Measurements from ENCODE around the gene EHD1. TPM values are rescaled to one million over a fixed set of nuclear protein-coding genes. Genes with fewer than 3 reads are reported as not detected.

EHD1 gene
- polyA plus RNA-seq, 2 of the 4 experiments (the other 2 are of a cell fraction): 25.9 to 37.8 TPM

GRCh38 chr11:64892838-64893193 is 14.4 kb upstream of the EHD1 start:
- H3K9me3 ChIP-seq: no peaks in the 10 kb centered on the region
- TF ChIP-seq PBX3 (IDR thresholded peaks at IDR 0.05): no peak
- TF ChIP-seq ZSCAN20 (CRISPR knock-in tag; IDR thresholded peaks at IDR 0.05): no peak
- no peak for TF ChIP-seq FOSB (CRISPR knock-in tag; IDR thresholded peaks at IDR 0.05)
- TF ChIP-seq RARB (CRISPR knock-in tag; IDR thresholded peaks at IDR 0.05): no peak
- TF ChIP-seq ZFP36 (IDR thresholded peaks at IDR 0.05; ENCODE audit: borderline replicate concordance, partially characterized antibody): no peak
- TF ChIP-seq MAX (IDR thresholded peaks at IDR 0.05): no peak
- no peak for TF ChIP-seq POLR2A (IDR thresholded peaks at IDR 0.05; ENCODE audit: low read length)
- no peak for TF ChIP-seq MAZ (IDR thresholded peaks at IDR 0.05; ENCODE audit: borderline replicate concordance, low read depth, low read length)
- no peak for TF ChIP-seq ZC3H11A (IDR thresholded peaks at IDR 0.05)
- TF ChIP-seq CBX8 (IDR thresholded peaks at IDR 0.05): no peak
- TF ChIP-seq TP53 (CRISPR knock-in tag; IDR thresholded peaks at IDR 0.05): no peak
- no peak for TF ChIP-seq RNF2 (IDR thresholded peaks at IDR 0.05; ENCODE audit: borderline replicate concordance, low read depth)
- no peak for TF ChIP-seq REST (IDR thresholded peaks at IDR 0.05)
- TF ChIP-seq TFCP2L1 (CRISPR knock-in tag; IDR thresholded peaks at IDR 0.05): no peak
- no peak for TF ChIP-seq RFX5 (IDR thresholded peaks at IDR 0.05)
- CTCF ChIA-PET: interaction anchor here (0.7 to 31.5 kb wide), 10 partner anchors 12 to 121 kb away, joined by 3 to 1607 read pairs (median 18); partner anchors contain the start of genes ARL2, ATG2A, CDC42BPG and EHD1

GRCh38 chr11:64892411-64892831 is 14.0 kb upstream of the EHD1 start:
- CTCF ChIA-PET: interaction anchor here (1.3 to 31.5 kb wide), 8 partner anchors 14 to 122 kb away, joined by 3 to 1607 read pairs (median 18); partner anchors contain the start of genes ARL2, ATG2A, CDC42BPG and EHD1
- peak overlapping the region; percentile 49 for H3K4me3 ChIP-seq
- FAIRE-seq: no peak

More at GRCh38 chr11:64892838-64893193, 14.4 kb upstream of the EHD1 start:
- Histone ChIP-seq H3K4me2 (peak overlapping the region; percentile 85), H3K27ac (peak overlapping the region; percentile 92 to 97), H3K4me3 (peak overlapping the region; percentile 49), H3K4me1 (peaks cover 68% of the 10 kb centered on the region)
- 43% methylated on average over 8 of the region's 10 CpGs for WGBS (ENCODE audit: missing lambda C conversion rate)
- POLR2A ChIA-PET: interaction anchor here (2.1 kb wide), 1 partner anchor 24 kb away, joined by 6 read pairs; no protein-coding TSS in a partner anchor
- FAIRE-seq: no peak
- DNase-seq (ENCODE audit: low read depth in 1 of 2, low spot score in 1 of 2): no peak
- no peak for ATAC-seq

More at GRCh38 chr11:64892411-64892831, 14.0 kb upstream of the EHD1 start:
- POLR2A ChIA-PET: interaction anchor here (2.1 kb wide), 1 partner anchor 24 kb away, joined by 6 read pairs; no protein-coding TSS in a partner anchor
- ATAC-seq: no peak
- Histone ChIP-seq H3K4me1 (peaks cover 72% of the 10 kb centered on the region), H3K4me2 (peak overlapping the region; percentile 85), H3K27ac (peak overlapping the region; percentile 92 to 97), H3K9me3 (no peaks in the 10 kb centered on the region)
- DNase-seq (ENCODE audit: low read depth in 1 of 2, low spot score in 1 of 2): no peak
- WGBS (ENCODE audit: missing lambda C conversion rate): 49% methylated on average over 11 of the region's 11 CpGs
- TF ChIP-seq RARB (CRISPR knock-in tag; IDR thresholded peaks at IDR 0.05) (no peak), HOXB13 (CRISPR knock-in tag; IDR thresholded peaks at IDR 0.05; ENCODE audit: low read depth) (no peak), RFX5 (IDR thresholded peaks at IDR 0.05) (no peak), HEYL (CRISPR knock-in tag; IDR thresholded peaks at IDR 0.05) (no peak), KDM1A (IDR thresholded peaks at IDR 0.05; ENCODE audit: low read depth) (no peak), MAX (IDR thresholded peaks at IDR 0.05) (no peak), EHF (CRISPR knock-in tag; IDR thresholded peaks at IDR 0.05) (no peak), CHD2 (IDR thresholded peaks at IDR 0.05; ENCODE audit: low read length, partially characterized antibody) (no peak), SMC3 (IDR thresholded peaks at IDR 0.05) (no peak), EP300 (IDR thresholded peaks at IDR 0.05) (no peak), GATA3 (IDR thresholded peaks at IDR 0.05; ENCODE audit: borderline replicate concordance) (no peak), CBX8 (IDR thresholded peaks at IDR 0.05) (no peak), E2F6 (IDR thresholded peaks at IDR 0.05; ENCODE audit: borderline replicate concordance, low read depth) (no peak), JUN (IDR thresholded peaks at IDR 0.05) (no peak), ZFP36 (IDR thresholded peaks at IDR 0.05; ENCODE audit: borderline replicate concordance, partially characterized antibody) (no peak)

Data from A549 (cell line).